Fibroblast of skin of left quadriceps (primary cell): ENCODE data around the gene GRK2.

Experiments
- DNase-seq, 2 experiments: peaks; one replicate each; pipeline ENCODE4 v3.0.0-alpha.2; 2013; ENCODE audit warnings: low read depth in 2 of 2

Gene GRK2

GRCh38 chr11:67299471-67300191 is 33.4 kb downstream of the GRK2 start:
- DNase-seq = no peak

GRCh38 chr11:67300256-67300755 is 34.0 kb downstream of the GRK2 start:
- no peak for DNase-seq

GRCh38 chr11:67300756-67301312 is 34.6 kb downstream of the GRK2 start:
- no peak for DNase-seq

- no peak for DNase-seq
Observed at GRCh38 chr11:67301313-67301921, 35.1 kb downstream of the GRK2 start.

- DNase-seq = no peak
Observed at GRCh38 chr11:67301951-67302516, 35.8 kb downstream of the GRK2 start.

- DNase-seq = no peak
Observed at GRCh38 chr11:67302571-67303131, 36.4 kb downstream of the GRK2 start.

GRCh38 chr11:67303132-67303834 is 37.0 kb downstream of the GRK2 start, which contains the start of gene SSH3:
TSS of gene SSH3 (plus strand) at chr11:67303530. CDS start at chr11:67303626, 96 bp downstream.
- peak in 1 of 2 experiments; percentile 5 for DNase-seq

GRCh38 chr11:67303835-67304411 is 37.6 kb downstream of the GRK2 start:
- no peak for DNase-seq

- no peak for DNase-seq
Observed at GRCh38 chr11:67304511-67305113, 38.3 kb downstream of the GRK2 start.

GRCh38 chr11:67306769-67307544 is 40.7 kb downstream of the GRK2 start:
- no peak for DNase-seq

- no peak for DNase-seq
Observed at GRCh38 chr11:67307545-67308001, 41.3 kb downstream of the GRK2 start.

GRCh38 chr11:67308031-67308866 is 42.0 kb downstream of the GRK2 start:
- DNase-seq = no peak

GRCh38 chr11:67309166-67309565 is 42.9 kb downstream of the GRK2 start:
- DNase-seq = no peak

GRCh38 chr11:67309661-67310061 is 43.4 kb downstream of the GRK2 start:
- DNase-seq = no peak

- no peak for DNase-seq
Observed at GRCh38 chr11:67310246-67311050, 44.2 kb downstream of the GRK2 start.

GRCh38 chr11:67311051-67311555 is 44.8 kb downstream of the GRK2 start:
- DNase-seq = no peak

GRCh38 chr11:67311556-67312082 is 45.3 kb downstream of the GRK2 start:
- no peak for DNase-seq
